Measurements from ENCODE around the gene ITGB1.

ITGB1 gene

DNA sequence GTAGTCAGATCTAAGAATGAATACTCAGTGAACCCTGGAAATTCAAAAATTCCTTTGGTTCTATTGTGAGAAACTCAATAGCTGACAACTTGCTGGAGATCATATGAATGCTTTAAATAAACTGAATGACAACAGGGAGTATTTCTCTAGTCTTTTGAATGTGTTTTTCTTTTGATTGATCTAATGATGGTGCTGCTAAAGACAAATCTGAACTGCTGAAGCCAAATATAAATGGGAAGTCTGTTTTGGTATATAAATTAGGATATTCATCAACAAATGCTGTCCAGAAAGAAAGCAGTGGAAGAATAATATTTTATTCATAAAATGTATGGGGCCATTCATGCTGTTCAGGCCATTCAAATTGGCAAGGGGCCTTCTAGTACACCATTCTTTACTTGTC lies 79.4 kb downstream of the ITGB1 start:
- no peak for DNase-seq

DNA sequence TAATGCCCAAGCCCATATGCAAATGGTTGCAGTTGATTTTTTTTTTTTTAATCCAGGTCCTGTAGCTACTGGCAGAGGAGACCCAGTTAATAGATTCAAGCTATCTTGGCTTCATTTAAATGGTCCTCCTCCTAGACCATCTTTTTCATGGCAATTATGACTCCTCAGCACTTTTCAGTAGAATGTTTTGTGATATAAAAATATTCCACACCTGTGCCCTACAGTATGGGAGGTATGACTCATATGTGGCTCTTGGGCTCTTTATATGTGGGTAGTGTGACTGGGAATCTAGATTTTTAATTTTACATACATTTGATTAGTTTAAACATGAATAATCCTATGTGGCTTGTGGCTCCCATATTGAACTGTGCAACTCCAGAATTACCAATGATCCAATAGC lies 80.1 kb downstream of the ITGB1 start:
- DNase-seq, result no peak

DNA sequence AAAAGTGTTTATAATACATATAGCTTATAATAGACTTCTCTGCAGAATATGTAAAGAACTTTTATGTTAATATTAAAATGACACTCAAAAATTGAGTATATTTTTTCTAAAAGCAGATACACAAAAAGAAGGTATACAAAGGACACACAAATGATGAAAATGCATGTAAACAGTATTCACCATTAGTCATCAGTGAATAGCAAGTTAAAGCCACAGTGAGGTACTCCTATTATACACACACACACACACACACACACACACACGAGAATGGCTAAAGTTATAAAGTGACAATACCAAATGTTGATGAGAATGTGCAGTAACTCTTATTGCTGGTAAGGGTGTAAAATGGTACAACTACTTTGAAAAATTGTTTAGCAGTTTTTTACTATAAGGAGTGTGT lies 92.9 kb downstream of the ITGB1 start:
- no peak for DNase-seq

DNA sequence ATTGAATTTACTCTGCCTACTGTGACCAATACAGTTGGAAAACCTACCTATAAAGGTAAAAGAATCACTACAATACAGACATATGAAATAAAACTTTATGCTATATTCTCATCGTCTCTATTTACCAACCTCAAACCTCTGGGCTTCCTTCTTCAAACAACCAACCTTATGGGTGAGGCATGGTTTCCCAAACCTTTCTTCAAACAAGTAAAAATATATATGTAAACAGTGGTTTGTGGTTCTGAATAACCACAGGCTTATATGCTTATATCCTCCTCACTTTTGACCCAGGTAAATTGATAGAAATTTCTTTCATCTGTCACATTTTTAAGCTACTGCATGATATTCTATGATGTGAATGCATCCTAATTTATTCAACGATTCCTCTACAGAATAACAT lies 103.6 kb downstream of the ITGB1 start:
- no peak for DNase-seq

DNA sequence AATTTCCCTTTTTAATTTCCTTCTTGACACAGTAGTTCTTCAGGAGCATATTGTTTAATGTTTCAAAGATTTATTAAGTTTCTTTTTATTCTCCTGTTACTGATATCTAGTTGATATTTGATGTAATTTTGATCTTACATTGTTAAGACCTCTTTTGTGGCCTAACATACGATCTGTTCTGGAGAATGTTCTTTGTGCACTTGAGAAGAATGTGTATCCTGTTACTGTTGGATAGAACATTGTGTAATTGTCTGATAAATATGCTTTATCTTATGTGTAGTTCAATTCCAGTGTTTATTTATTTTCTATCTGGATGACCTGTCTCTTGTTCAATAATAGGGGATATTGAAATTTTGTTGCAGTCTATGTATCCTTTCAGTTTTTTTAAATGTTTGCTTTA lies 106.7 kb downstream of the ITGB1 start:
- no peak for DNase-seq

Measured in activated CD4-positive, CD25-positive, alpha-beta regulatory T cell (primary cell).